Measurements from ENCODE around the gene FBXW7. TPM values are rescaled to one million over a fixed set of nuclear protein-coding genes. Genes with fewer than 3 reads are reported as not detected.

FBXW7 gene
- total RNA-seq, 3 donors from 2014 or later, result 55.7 to 247 (median 117) TPM

- no peaks in the 10 kb centered on the region for H3K4me1 ChIP-seq
Observed at GRCh38 chr4:152281822-152282221, 254.1 kb downstream of the FBXW7 start.

GRCh38 chr4:152281211-152281610 is 254.7 kb downstream of the FBXW7 start:
- Histone ChIP-seq H3K36me3 (no peaks in the 10 kb centered on the region), H3K9me3 (no peaks in the 10 kb centered on the region), H3K4me3 (no peak overlapping the region), H3K4me1 (no peaks in the 10 kb centered on the region), H3K27me3 (no peaks in the 10 kb centered on the region), H3K27ac (no peak overlapping the region)
- no peak for TF ChIP-seq POLR2A (IDR thresholded peaks at IDR 0.05)
- TF ChIP-seq POLR2AphosphoS5 (IDR thresholded peaks at IDR 0.05), result no peak
- TF ChIP-seq CTCF (IDR thresholded peaks at IDR 0.05), result no peak
- DNase-seq (ENCODE audit: low spot score in 2 of 2), result no peak
- intact Hi-C loops (cut with DNase I; ENCODE audit: low total_unique reads), result no loop called here

More at GRCh38 chr4:152281822-152282221, 254.1 kb downstream of the FBXW7 start:
- no peaks in the 10 kb centered on the region for H3K9me3 ChIP-seq
- DNase-seq (ENCODE audit: low spot score in 2 of 2), result no peak
- intact Hi-C loops (cut with DNase I; ENCODE audit: low total_unique reads), result no loop called here
- TF ChIP-seq POLR2A (IDR thresholded peaks at IDR 0.05), result no peak
- TF ChIP-seq CTCF (IDR thresholded peaks at IDR 0.05), result no peak
- TF ChIP-seq POLR2AphosphoS5 (IDR thresholded peaks at IDR 0.05), result no peak
- H3K27ac ChIP-seq, result no peak overlapping the region
- H3K27me3 ChIP-seq, result no peaks in the 10 kb centered on the region
- no peak overlapping the region for H3K4me3 ChIP-seq
- no peaks in the 10 kb centered on the region for H3K36me3 ChIP-seq

GRCh38 chr4:152279234-152279566 is 256.7 kb downstream of the FBXW7 start:
- no peak for DNase-seq (ENCODE audit: low spot score in 2 of 2)
- Histone ChIP-seq H3K36me3 (no peaks in the 10 kb centered on the region), H3K27ac (no peak overlapping the region), H3K4me1 (no peaks in the 10 kb centered on the region), H3K9me3 (no peaks in the 10 kb centered on the region), H3K27me3 (no peaks in the 10 kb centered on the region), H3K4me3 (no peak overlapping the region)
- intact Hi-C loops (cut with DNase I; ENCODE audit: low total_unique reads), result no loop called here
- no peak for TF ChIP-seq CTCF (IDR thresholded peaks at IDR 0.05)
- TF ChIP-seq POLR2AphosphoS5 (IDR thresholded peaks at IDR 0.05), result no peak
- TF ChIP-seq POLR2A (IDR thresholded peaks at IDR 0.05), result no peak

GRCh38 chr4:152278505-152279233 is 257.2 kb downstream of the FBXW7 start:
- H3K27ac ChIP-seq, result no peak overlapping the region
- no peaks in the 10 kb centered on the region for H3K27me3 ChIP-seq
- no peak for DNase-seq (ENCODE audit: low spot score in 2 of 2)
- H3K9me3 ChIP-seq, result no peaks in the 10 kb centered on the region
- no peaks in the 10 kb centered on the region for H3K4me1 ChIP-seq
- intact Hi-C loops (cut with DNase I; ENCODE audit: low total_unique reads), result no loop called here
- H3K4me3 ChIP-seq, result no peak overlapping the region
- no peaks in the 10 kb centered on the region for H3K36me3 ChIP-seq
- TF ChIP-seq POLR2A (IDR thresholded peaks at IDR 0.05), result no peak
- TF ChIP-seq POLR2AphosphoS5 (IDR thresholded peaks at IDR 0.05), result no peak
- TF ChIP-seq CTCF (IDR thresholded peaks at IDR 0.05), result no peak

GRCh38 chr4:152278172-152278504 is 257.8 kb downstream of the FBXW7 start:
- no peaks in the 10 kb centered on the region for H3K9me3 ChIP-seq
- no peak overlapping the region for H3K27ac ChIP-seq
- TF ChIP-seq POLR2A (IDR thresholded peaks at IDR 0.05) (no peak), CTCF (IDR thresholded peaks at IDR 0.05) (no peak), POLR2AphosphoS5 (IDR thresholded peaks at IDR 0.05) (no peak)
- H3K4me1 ChIP-seq, result no peaks in the 10 kb centered on the region
- intact Hi-C loops (cut with DNase I; ENCODE audit: low total_unique reads), result no loop called here
- no peak for DNase-seq (ENCODE audit: low spot score in 2 of 2)
- no peak overlapping the region for H3K4me3 ChIP-seq
- no peaks in the 10 kb centered on the region for H3K36me3 ChIP-seq
- H3K27me3 ChIP-seq, result no peaks in the 10 kb centered on the region

All from breast epithelium (tissue), 4 donors.